Glutamatergic neuron (in vitro differentiated cells): ENCODE data around the gene TNS1. TPM values are rescaled to one million over a fixed set of nuclear protein-coding genes. Genes with fewer than 3 reads are reported as not detected.

ENCODE experiments used
- DNase-seq: peaks from one replicate; pipeline ENCODE4 v3.0.0; 2022
- H3K27ac Mint-ChIP-seq: one replicate; pipeline ENCODE4 v1.8.0; 2020; ENCODE audit warnings: mild to moderate bottlenecking, mixed read lengths, inconsistent platforms; ENCODE audit not compliant: unreplicated experiment
- H3K27me3 Mint-ChIP-seq: one replicate; pipeline ENCODE4 v1.8.0; 2020; ENCODE audit warnings: mild to moderate bottlenecking, moderate library complexity, mixed read lengths, inconsistent platforms; ENCODE audit not compliant: unreplicated experiment
- H3K36me3 Mint-ChIP-seq: one replicate; pipeline ENCODE4 v1.8.0; 2020; ENCODE audit warnings: mild to moderate bottlenecking, mixed read lengths, inconsistent platforms; ENCODE audit not compliant: unreplicated experiment
- H3K4me1 Mint-ChIP-seq: one replicate; pipeline ENCODE4 v1.8.0; 2020; ENCODE audit warnings: mild to moderate bottlenecking, low read depth, mixed read lengths, inconsistent platforms; ENCODE audit not compliant: unreplicated experiment
- H3K4me3 Mint-ChIP-seq: one replicate; pipeline ENCODE4 v1.8.0; 2020; ENCODE audit warnings: mild to moderate bottlenecking, mixed read lengths, inconsistent platforms; ENCODE audit not compliant: unreplicated experiment
- H3K9me3 Mint-ChIP-seq: one replicate; pipeline ENCODE4 v1.8.0; 2020; ENCODE audit warnings: mild to moderate bottlenecking, moderate library complexity, mixed read lengths, inconsistent platforms; ENCODE audit not compliant: unreplicated experiment
- CTCF ChIP-seq: fragments of 200-600 bp; sonication (generic); IDR thresholded peaks from one replicate; pipeline ENCODE4 v1.5.0; 2021; ENCODE audit not compliant: partially characterized antibody, unreplicated experiment
- total RNA-seq: library from RNA; stranded (reverse); fragmentation: NEBNext Ultra II Directional; extraction: Animal tissue kit (Norgen Biotek cat#: 25700); gene quantifications from one replicate; pipeline ENCODE4 v1.2.1, GENCODE V29; 2021; ENCODE audit not compliant: unreplicated experiment

Gene TNS1
- total RNA-seq, 1 donor from 2014 or later, result 3.2 TPM

GRCh38 chr2:218030409-218031195 lies 27.8 kb upstream of the TNS1 start:
- H3K27me3 Mint-ChIP-seq, result peaks cover 5% of the 10 kb centered on the region

GRCh38 chr2:218029366-218030360 lies 26.9 kb upstream of the TNS1 start:
- Mint-ChIP-seq H3K36me3 (no peaks in the 10 kb centered on the region), H3K4me3 (no peak overlapping the region), H3K27ac (no peak overlapping the region), H3K27me3 (peaks cover 6% of the 10 kb centered on the region), H3K9me3 (no peaks in the 10 kb centered on the region), H3K4me1 (no peaks in the 10 kb centered on the region)
- no peak for TF ChIP-seq CTCF
- DNase-seq, result no peak

More at GRCh38 chr2:218030409-218031195, 27.8 kb upstream of the TNS1 start:
- TF ChIP-seq CTCF, result no peak
- no peak overlapping the region for H3K27ac Mint-ChIP-seq
- H3K4me1 Mint-ChIP-seq, result no peaks in the 10 kb centered on the region
- DNase-seq, result no peak
- H3K4me3 Mint-ChIP-seq, result no peak overlapping the region
- H3K36me3 Mint-ChIP-seq, result no peaks in the 10 kb centered on the region
- no peaks in the 10 kb centered on the region for H3K9me3 Mint-ChIP-seq

- Mint-ChIP-seq H3K4me1 (no peaks in the 10 kb centered on the region), H3K27me3 (peaks cover 7% of the 10 kb centered on the region), H3K36me3 (no peaks in the 10 kb centered on the region), H3K9me3 (no peaks in the 10 kb centered on the region), H3K4me3 (no peak overlapping the region), H3K27ac (no peak overlapping the region)
- DNase-seq, result no peak
- no peak for TF ChIP-seq CTCF
Measured at GRCh38 chr2:218028562-218029348, 26.0 kb upstream of the TNS1 start.

- DNase-seq, result no peak
- H3K36me3 Mint-ChIP-seq, result no peaks in the 10 kb centered on the region
Measured at GRCh38 chr2:218028189-218028495, 25.3 kb upstream of the TNS1 start.

More at GRCh38 chr2:218028189-218028495, 25.3 kb upstream of the TNS1 start:
- Mint-ChIP-seq H3K27ac (no peak overlapping the region), H3K9me3 (no peaks in the 10 kb centered on the region), H3K4me3 (no peak overlapping the region), H3K4me1 (peaks cover 2% of the 10 kb centered on the region), H3K27me3 (peaks cover 11% of the 10 kb centered on the region)
- no peak for TF ChIP-seq CTCF
